ENCODE data around the gene LCNL1.
A peak's percentile ranks its signal among the peaks of the same experiment; 100 is the strongest.

The LCNL1 gene

DNA sequence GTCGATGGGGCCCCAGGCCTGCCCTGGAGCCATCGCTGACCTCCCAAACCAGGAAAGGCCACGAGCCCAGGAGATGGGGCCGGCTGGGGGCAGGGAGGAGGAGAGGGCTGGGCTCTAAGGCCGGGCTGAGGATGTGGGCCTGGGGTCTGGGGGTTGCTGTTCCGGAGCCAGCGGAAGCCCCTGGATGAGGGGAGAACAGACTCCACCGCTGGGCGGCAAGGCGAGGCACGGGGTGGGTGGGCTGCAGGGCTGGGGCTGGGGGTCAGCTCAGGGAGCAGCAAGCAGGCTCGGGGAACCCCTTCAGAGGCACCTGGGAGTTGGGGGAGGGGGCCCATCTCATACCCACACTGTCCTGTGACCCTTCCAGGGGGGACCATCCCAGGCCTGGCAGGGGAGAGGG is 19.0 kb upstream of the LCNL1 start:
- Histone ChIP-seq H2AK5ac (ENCODE audit: low read length) (no peak overlapping the region), H3K4ac (ENCODE audit: low read depth, low read length) (no peak overlapping the region), H3K9me3 (ENCODE audit: insufficient read depth, low read depth, low read length) (peaks cover 2% of the 10 kb centered on the region), H3K9ac (ENCODE audit: low read length) (no peak overlapping the region), H4K8ac (ENCODE audit: low read depth, low read length) (no peak overlapping the region), H3K27ac (ENCODE audit: low read depth, low read length) (no peak overlapping the region), H3K4me2 (ENCODE audit: low read length) (no peak overlapping the region), H3K14ac (ENCODE audit: low read length) (no peak overlapping the region), H3K4me3 (ENCODE audit: low read depth, low read length) (no peak overlapping the region), H2AFZ (ENCODE audit: insufficient read depth, low read length, poor library complexity) (no peak overlapping the region), H4K12ac (ENCODE audit: low read depth, low read length) (no peak overlapping the region), H2BK120ac (ENCODE audit: insufficient read depth, low read length, poor library complexity) (peak overlapping the region; percentile 37), H3K27me3 (ENCODE audit: insufficient read depth, low read length) (no peaks in the 10 kb centered on the region), H3K79me2 (ENCODE audit: control insufficient read depth, insufficient read depth, low read length, poor library complexity) (no peaks in the 10 kb centered on the region), H3K79me1 (ENCODE audit: low read length) (peaks cover 12% of the 10 kb centered on the region), H3K23ac (ENCODE audit: low read length) (no peak overlapping the region), H2BK12ac (ENCODE audit: low read length) (no peak overlapping the region), H3K18ac (ENCODE audit: low read length) (no peak overlapping the region), H3K36me3 (ENCODE audit: control insufficient read depth in 1 of 2, insufficient read depth in 2 of 2, low read length in 2 of 2) (no peaks in the 10 kb centered on the region), H4K91ac (ENCODE audit: low read depth, low read length) (peak overlapping the region; percentile 77), H3K4me1 (ENCODE audit: control insufficient read depth in 1 of 2, insufficient read depth in 2 of 2, low read length in 2 of 2) (peaks cover 3% of the 10 kb centered on the region in 2 experiments), H2BK5ac (ENCODE audit: low read depth, low read length, poor library complexity) (no peak overlapping the region)
- no CpG with 5 or more reads among the region's 12 CpGs for WGBS (ENCODE audit: extremely low coverage, insufficient coverage, insufficient read length)
- peak; percentile 13 to 17 for DNase-seq

DNA sequence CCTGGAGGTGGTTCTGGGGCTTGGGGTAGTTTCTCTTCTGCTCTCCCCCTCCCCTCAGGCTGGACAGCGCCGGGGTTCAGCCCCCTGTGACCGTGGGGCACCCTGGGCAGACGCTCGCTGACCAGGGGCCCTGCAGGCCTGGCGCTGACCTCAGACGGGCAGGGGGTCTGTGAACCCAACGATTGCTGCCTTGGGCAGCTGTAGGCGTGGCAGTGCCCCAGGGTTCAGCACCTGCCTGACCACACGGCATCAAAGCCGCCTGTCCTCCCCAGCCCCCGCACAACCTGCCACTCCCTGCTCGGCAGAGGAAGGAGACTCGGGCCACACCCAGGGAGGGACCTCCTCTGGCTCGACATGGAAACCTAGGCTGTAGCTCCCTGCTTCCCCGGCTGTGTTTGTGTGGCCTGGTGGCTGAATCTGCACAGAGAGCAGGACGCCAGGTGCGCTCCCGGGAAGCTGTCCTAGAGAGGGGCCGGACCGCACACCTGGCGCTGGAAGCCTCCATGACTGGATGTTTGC is 18.6 kb upstream of the LCNL1 start:
- no peak overlapping the region for H3K4ac ChIP-seq (ENCODE audit: low read depth, low read length)
- WGBS (ENCODE audit: extremely low coverage, insufficient coverage, insufficient read length): no CpG with 5 or more reads among the region's 22 CpGs
- no peak overlapping the region for H2BK5ac ChIP-seq (ENCODE audit: low read depth, low read length, poor library complexity)
- H3K4me1 ChIP-seq (ENCODE audit: control insufficient read depth in 1 of 2, insufficient read depth in 2 of 2, low read length in 2 of 2): peaks cover 3% of the 10 kb centered on the region in 2 experiments
- no peaks in the 10 kb centered on the region for H3K36me3 ChIP-seq (ENCODE audit: control insufficient read depth in 1 of 2, insufficient read depth in 2 of 2, low read length in 2 of 2)
- H3K14ac ChIP-seq (ENCODE audit: low read length): no peak overlapping the region
- H3K4me2 ChIP-seq (ENCODE audit: low read length): no peak overlapping the region
- peaks cover 12% of the 10 kb centered on the region for H3K79me1 ChIP-seq (ENCODE audit: low read length)
- no peak overlapping the region for H3K4me3 ChIP-seq (ENCODE audit: low read depth, low read length)
- H4K91ac ChIP-seq (ENCODE audit: low read depth, low read length): peak overlapping the region; percentile 77
- H3K23ac ChIP-seq (ENCODE audit: low read length): no peak overlapping the region
- no peak overlapping the region for H3K9ac ChIP-seq (ENCODE audit: low read length)
- no peaks in the 10 kb centered on the region for H3K27me3 ChIP-seq (ENCODE audit: insufficient read depth, low read length)
- H2AK5ac ChIP-seq (ENCODE audit: low read length): no peak overlapping the region
- H3K18ac ChIP-seq (ENCODE audit: low read length): no peak overlapping the region
- H2BK12ac ChIP-seq (ENCODE audit: low read length): no peak overlapping the region
- peaks cover 2% of the 10 kb centered on the region for H3K9me3 ChIP-seq (ENCODE audit: insufficient read depth, low read depth, low read length)
- DNase-seq: peak in 1 of 2 donors; percentile 22
- H4K8ac ChIP-seq (ENCODE audit: low read depth, low read length): no peak overlapping the region
- H3K79me2 ChIP-seq (ENCODE audit: control insufficient read depth, insufficient read depth, low read length, poor library complexity): no peaks in the 10 kb centered on the region
- no peak overlapping the region for H2AFZ ChIP-seq (ENCODE audit: insufficient read depth, low read length, poor library complexity)
- H3K27ac ChIP-seq (ENCODE audit: low read depth, low read length): no peak overlapping the region
- peak overlapping the region; percentile 37 for H2BK120ac ChIP-seq (ENCODE audit: insufficient read depth, low read length, poor library complexity)
- no peak overlapping the region for H4K12ac ChIP-seq (ENCODE audit: low read depth, low read length)

DNA sequence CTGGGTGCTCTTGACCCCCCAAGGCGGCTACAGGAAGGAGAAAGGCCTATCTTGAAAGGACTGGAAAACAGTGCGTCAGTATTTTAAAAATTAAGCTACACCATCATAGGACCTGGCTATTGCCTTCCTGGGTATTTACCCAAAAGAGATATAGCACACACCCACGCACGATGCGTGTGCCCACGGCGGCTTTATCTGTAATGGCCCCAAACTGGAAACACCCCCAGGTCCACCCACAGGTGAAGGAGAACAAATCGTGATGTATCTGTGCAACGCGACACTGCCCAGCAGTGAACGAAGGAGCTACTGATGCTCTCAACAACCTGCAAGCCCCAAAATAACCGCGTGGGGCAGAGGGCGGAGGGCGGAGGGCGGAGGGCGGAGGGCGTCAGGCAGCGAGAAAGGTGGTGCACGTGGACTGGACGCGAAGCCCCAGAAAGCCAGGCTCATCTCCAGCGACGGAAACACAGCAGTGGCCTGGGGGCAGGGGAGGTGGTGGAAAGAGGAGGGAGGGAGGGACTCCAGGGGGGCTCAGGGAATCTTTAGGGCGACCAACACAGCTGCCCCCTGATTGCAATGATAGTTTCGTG is 17.9 kb upstream of the LCNL1 start:
- Histone ChIP-seq H3K79me2 (ENCODE audit: control insufficient read depth, insufficient read depth, low read length, poor library complexity) (no peaks in the 10 kb centered on the region), H3K23ac (ENCODE audit: low read length) (no peak overlapping the region), H3K4me1 (ENCODE audit: control insufficient read depth in 1 of 2, insufficient read depth in 2 of 2, low read length in 2 of 2) (peaks cover 3% of the 10 kb centered on the region in 2 experiments), H4K91ac (ENCODE audit: low read depth, low read length) (peak overlapping the region; percentile 28), H3K79me1 (ENCODE audit: low read length) (peaks cover 10% of the 10 kb centered on the region), H3K27me3 (ENCODE audit: insufficient read depth, low read length) (no peaks in the 10 kb centered on the region), H2AFZ (ENCODE audit: insufficient read depth, low read length, poor library complexity) (no peak overlapping the region), H2BK120ac (ENCODE audit: insufficient read depth, low read length, poor library complexity) (no peak overlapping the region), H3K4me2 (ENCODE audit: low read length) (no peak overlapping the region), H3K9me3 (ENCODE audit: insufficient read depth, low read depth, low read length) (peaks cover 2% of the 10 kb centered on the region), H4K12ac (ENCODE audit: low read depth, low read length) (no peak overlapping the region), H2BK5ac (ENCODE audit: low read depth, low read length, poor library complexity) (no peak overlapping the region), H3K4me3 (ENCODE audit: low read depth, low read length) (no peak overlapping the region), H3K14ac (ENCODE audit: low read length) (no peak overlapping the region), H2BK12ac (ENCODE audit: low read length) (no peak overlapping the region), H3K18ac (ENCODE audit: low read length) (no peak overlapping the region), H3K4ac (ENCODE audit: low read depth, low read length) (no peak overlapping the region), H3K36me3 (ENCODE audit: control insufficient read depth in 1 of 2, insufficient read depth in 2 of 2, low read length in 2 of 2) (no peaks in the 10 kb centered on the region), H3K9ac (ENCODE audit: low read length) (no peak overlapping the region), H2AK5ac (ENCODE audit: low read length) (no peak overlapping the region), H3K27ac (ENCODE audit: low read depth, low read length) (no peak overlapping the region), H4K8ac (ENCODE audit: low read depth, low read length) (peak overlapping the region; percentile 9)
- WGBS (ENCODE audit: extremely low coverage, insufficient coverage, insufficient read length): no CpG with 5 or more reads among the region's 26 CpGs
- no peak for DNase-seq

DNA sequence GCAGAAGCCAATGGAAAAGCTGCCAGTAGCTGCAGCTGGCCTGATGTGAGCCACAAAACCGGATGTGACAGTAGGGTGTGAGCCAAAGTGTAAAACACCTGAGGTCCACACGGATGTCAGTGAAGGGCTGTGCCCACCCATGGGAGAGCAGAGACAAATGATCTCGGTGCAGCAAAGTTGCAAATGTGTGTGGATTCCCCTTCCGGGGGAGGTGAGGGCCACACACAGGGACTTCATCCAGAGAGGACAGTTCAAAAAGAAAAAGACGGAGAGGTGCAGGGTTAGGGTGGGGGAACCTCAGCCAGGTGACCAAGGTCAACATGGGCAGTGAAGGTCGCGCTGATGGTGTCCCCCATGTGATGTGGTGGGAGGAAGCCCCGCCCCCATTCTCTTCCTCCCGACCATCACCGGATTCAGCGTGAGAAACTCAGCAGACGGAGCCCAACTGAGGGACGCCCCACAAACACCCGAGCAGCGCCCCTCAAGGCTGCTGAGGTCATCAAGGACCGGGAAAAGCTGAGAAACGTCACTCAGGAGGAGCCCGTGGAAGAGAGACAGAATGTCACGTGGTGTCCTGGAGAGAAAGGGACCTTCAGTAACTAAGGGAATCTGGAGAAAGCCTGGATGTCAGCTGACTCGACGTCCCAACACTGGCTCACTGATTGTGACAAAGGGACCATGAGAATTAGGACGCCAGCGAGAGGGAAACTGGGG is 16.9 kb upstream of the LCNL1 start:
- no peak overlapping the region for H2BK120ac ChIP-seq (ENCODE audit: insufficient read depth, low read length, poor library complexity)
- no peak overlapping the region for H4K12ac ChIP-seq (ENCODE audit: low read depth, low read length)
- no peak overlapping the region for H4K8ac ChIP-seq (ENCODE audit: low read depth, low read length)
- WGBS (ENCODE audit: extremely low coverage, insufficient coverage, insufficient read length): no CpG with 5 or more reads among the region's 23 CpGs
- no peaks in the 10 kb centered on the region for H3K79me2 ChIP-seq (ENCODE audit: control insufficient read depth, insufficient read depth, low read length, poor library complexity)
- no peak overlapping the region for H2BK12ac ChIP-seq (ENCODE audit: low read length)
- no peak overlapping the region for H2AK5ac ChIP-seq (ENCODE audit: low read length)
- no peak overlapping the region for H3K14ac ChIP-seq (ENCODE audit: low read length)
- peaks cover 0 to 3% of the 10 kb centered on the region in 2 experiments for H3K4me1 ChIP-seq (ENCODE audit: control insufficient read depth in 1 of 2, insufficient read depth in 2 of 2, low read length in 2 of 2)
- H3K4me3 ChIP-seq (ENCODE audit: low read depth, low read length): no peak overlapping the region
- no peak overlapping the region for H3K23ac ChIP-seq (ENCODE audit: low read length)
- H3K4me2 ChIP-seq (ENCODE audit: low read length): no peak overlapping the region
- H3K79me1 ChIP-seq (ENCODE audit: low read length): peaks cover 11% of the 10 kb centered on the region
- no peak overlapping the region for H2BK5ac ChIP-seq (ENCODE audit: low read depth, low read length, poor library complexity)
- no peak for DNase-seq
- no peak overlapping the region for H3K27ac ChIP-seq (ENCODE audit: low read depth, low read length)
- no peaks in the 10 kb centered on the region for H3K36me3 ChIP-seq (ENCODE audit: control insufficient read depth in 1 of 2, insufficient read depth in 2 of 2, low read length in 2 of 2)
- H3K9me3 ChIP-seq (ENCODE audit: insufficient read depth, low read depth, low read length): peaks cover 2% of the 10 kb centered on the region
- H3K4ac ChIP-seq (ENCODE audit: low read depth, low read length): no peak overlapping the region
- H4K91ac ChIP-seq (ENCODE audit: low read depth, low read length): no peak overlapping the region
- no peak overlapping the region for H3K18ac ChIP-seq (ENCODE audit: low read length)
- no peak overlapping the region for H3K9ac ChIP-seq (ENCODE audit: low read length)
- H3K27me3 ChIP-seq (ENCODE audit: insufficient read depth, low read length): no peaks in the 10 kb centered on the region
- no peak overlapping the region for H2AFZ ChIP-seq (ENCODE audit: insufficient read depth, low read length, poor library complexity)

Measured in trophoblast cell (in vitro differentiated cells and primary cell).